Measurements from ENCODE around the gene LYL1.

Gene LYL1

DNA sequence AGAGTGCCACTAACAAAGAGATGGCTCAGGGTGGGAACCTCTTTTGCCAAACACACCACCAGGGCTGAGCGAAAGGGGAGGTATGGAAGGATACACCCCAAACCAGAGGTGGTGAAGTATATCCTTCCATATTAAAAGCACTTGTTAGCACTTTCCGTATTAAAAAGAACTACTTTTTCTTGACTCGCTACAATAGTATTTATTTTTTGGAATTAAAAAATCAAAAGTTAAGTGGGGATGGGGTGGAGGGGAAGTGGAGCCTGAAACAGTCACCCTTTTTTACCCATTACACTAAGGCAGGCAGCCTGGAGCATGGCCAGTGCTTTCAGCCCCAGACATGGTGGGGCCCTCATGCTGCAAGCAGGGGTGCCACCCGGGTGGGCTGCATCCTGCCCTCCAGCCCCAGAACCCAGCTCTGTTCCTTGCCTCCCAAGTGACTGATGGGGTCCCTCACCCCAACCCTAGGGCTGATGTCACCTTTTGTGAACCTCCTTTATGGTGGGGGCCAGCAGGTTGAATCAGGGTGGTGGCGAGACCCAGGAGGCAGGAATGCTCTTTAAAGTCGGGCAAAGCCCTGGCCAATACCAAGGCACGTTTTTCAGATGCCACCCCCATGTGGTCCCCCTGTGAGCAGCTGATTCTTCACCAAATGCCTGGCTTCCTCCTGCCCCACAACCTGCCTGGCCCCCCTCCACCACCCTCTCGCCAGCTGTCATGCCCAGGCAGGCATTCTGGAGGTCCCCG is 31.0 kb downstream of the LYL1 start:
- Mint-ChIP-seq H3K4me1 (no peaks in the 10 kb centered on the region), H3K4me3 (no peak overlapping the region), H3K27ac (no peak overlapping the region), H3K36me3 (ENCODE audit: low read depth) (no peaks in the 10 kb centered on the region), H3K9me3 (no peaks in the 10 kb centered on the region), H3K27me3 (ENCODE audit: low read depth, poor library complexity) (peaks cover 88% of the 10 kb centered on the region)
- DNase-seq, result no peak
- TF ChIP-seq, protein P1, sequence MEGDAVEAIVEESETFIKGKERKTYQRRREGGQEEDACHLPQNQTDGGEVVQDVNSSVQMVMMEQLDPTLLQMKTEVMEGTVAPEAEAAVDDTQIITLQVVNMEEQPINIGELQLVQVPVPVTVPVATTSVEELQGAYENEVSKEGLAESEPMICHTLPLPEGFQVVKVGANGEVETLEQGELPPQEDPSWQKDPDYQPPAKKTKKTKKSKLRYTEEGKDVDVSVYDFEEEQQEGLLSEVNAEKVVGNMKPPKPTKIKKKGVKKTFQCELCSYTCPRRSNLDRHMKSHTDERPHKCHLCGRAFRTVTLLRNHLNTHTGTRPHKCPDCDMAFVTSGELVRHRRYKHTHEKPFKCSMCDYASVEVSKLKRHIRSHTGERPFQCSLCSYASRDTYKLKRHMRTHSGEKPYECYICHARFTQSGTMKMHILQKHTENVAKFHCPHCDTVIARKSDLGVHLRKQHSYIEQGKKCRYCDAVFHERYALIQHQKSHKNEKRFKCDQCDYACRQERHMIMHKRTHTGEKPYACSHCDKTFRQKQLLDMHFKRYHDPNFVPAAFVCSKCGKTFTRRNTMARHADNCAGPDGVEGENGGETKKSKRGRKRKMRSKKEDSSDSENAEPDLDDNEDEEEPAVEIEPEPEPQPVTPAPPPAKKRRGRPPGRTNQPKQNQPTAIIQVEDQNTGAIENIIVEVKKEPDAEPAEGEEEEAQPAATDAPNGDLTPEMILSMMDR (IDR thresholded peaks at IDR 0.05), result no peak

- H3K9me3 Mint-ChIP-seq, result no peaks in the 10 kb centered on the region
- no peak overlapping the region for H3K4me3 Mint-ChIP-seq
- DNase-seq, result no peak
- peaks cover 90% of the 10 kb centered on the region for H3K27me3 Mint-ChIP-seq (ENCODE audit: low read depth, poor library complexity)
- H3K27ac Mint-ChIP-seq, result no peak overlapping the region
- TF ChIP-seq, protein P1 (IDR thresholded peaks at IDR 0.05), result no peak
- no peaks in the 10 kb centered on the region for H3K4me1 Mint-ChIP-seq
- H3K36me3 Mint-ChIP-seq (ENCODE audit: low read depth), result no peaks in the 10 kb centered on the region
Measured at GRCh38 chr19:13070425-13071140, 32.1 kb downstream of the LYL1 start.

GRCh38 chr19:13069415-13070359 is 33.0 kb downstream of the LYL1 start:
- TF ChIP-seq, protein P1 (IDR thresholded peaks at IDR 0.05), result no peak
- no peaks in the 10 kb centered on the region for H3K9me3 Mint-ChIP-seq
- H3K27me3 Mint-ChIP-seq (ENCODE audit: low read depth, poor library complexity), result peaks cover 92% of the 10 kb centered on the region
- DNase-seq, result no peak
- no peak overlapping the region for H3K27ac Mint-ChIP-seq
- no peak overlapping the region for H3K4me3 Mint-ChIP-seq
- H3K36me3 Mint-ChIP-seq (ENCODE audit: low read depth), result no peaks in the 10 kb centered on the region
- H3K4me1 Mint-ChIP-seq, result no peaks in the 10 kb centered on the region

- Mint-ChIP-seq H3K4me3 (no peak overlapping the region), H3K27ac (no peak overlapping the region), H3K27me3 (ENCODE audit: low read depth, poor library complexity) (peaks cover 92% of the 10 kb centered on the region), H3K36me3 (ENCODE audit: low read depth) (no peaks in the 10 kb centered on the region), H3K4me1 (no peaks in the 10 kb centered on the region), H3K9me3 (no peaks in the 10 kb centered on the region)
- DNase-seq, result no peak
- TF ChIP-seq, protein P1 (IDR thresholded peaks at IDR 0.05), result no peak
Measured at GRCh38 chr19:13068085-13068846, 34.4 kb downstream of the LYL1 start.

DNA sequence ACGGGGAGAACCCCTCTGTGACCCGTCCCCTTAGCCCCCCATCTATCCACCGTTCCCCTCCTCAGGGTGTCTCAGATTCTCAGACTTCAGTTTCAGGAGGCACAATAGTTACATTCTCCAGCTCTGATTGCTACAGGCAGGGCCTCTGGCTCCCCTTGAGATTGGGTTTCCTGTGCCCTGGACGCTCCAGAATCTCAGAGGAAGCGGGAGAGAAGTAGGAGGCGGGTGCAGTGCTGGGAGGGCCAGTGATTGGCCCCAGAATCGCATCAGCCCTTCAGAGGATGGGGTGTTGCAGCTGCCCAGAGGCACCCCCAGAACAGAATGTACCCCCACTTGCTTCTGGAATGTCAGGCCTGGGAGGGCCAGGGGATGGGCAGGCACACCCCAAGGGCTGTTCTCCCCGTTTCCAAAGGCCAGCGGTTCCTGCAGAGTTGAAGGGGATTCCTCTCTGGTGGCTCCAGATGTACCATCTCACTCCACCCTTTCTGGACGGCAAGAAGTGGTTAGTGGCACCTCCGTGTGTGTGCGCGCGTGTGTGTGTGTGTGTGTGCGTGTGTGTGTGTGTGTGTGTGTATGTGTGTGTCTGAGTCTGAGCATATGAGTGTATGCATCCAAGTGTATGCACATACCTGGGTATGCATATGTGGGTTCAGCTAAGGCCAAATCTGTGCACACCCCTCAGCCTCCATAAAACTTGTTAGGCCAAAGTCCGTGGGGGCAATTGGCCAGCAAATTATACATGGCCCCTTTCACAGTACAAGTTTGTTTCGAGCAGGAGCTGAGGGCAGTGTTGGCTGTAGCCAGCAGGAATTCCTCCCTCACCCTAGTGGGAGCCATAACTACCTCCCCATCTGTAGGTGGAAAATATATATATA is 35.5 kb downstream of the LYL1 start:
- H3K27ac Mint-ChIP-seq, result no peak overlapping the region
- H3K4me3 Mint-ChIP-seq, result no peak overlapping the region
- H3K4me1 Mint-ChIP-seq, result no peaks in the 10 kb centered on the region
- no peak for DNase-seq
- no peaks in the 10 kb centered on the region for H3K9me3 Mint-ChIP-seq
- peaks cover 92% of the 10 kb centered on the region for H3K27me3 Mint-ChIP-seq (ENCODE audit: low read depth, poor library complexity)
- H3K36me3 Mint-ChIP-seq (ENCODE audit: low read depth), result no peaks in the 10 kb centered on the region
- TF ChIP-seq, protein P1 (IDR thresholded peaks at IDR 0.05), result no peak

Data from nephron progenitor cell (in vitro differentiated cells).